Endodermal cell (in vitro differentiated cells): ENCODE data around the gene CCR1. TPM values are rescaled to one million over a fixed set of nuclear protein-coding genes. Genes with fewer than 3 reads are reported as not detected.

ENCODE experiments used
- total RNA-seq, 2 donors: library from RNA; stranded (reverse); fragmentation: NEBNext Ultra II Directional in 1 of 2; extraction: Animal tissue kit (Norgen Biotek cat#: 25700) in 1 of 2; gene quantifications; 2 replicates in 1 of 2; 3 replicates in 1 of 2; pipeline ENCODE4 v1.2.1, GENCODE V29; 2021

Gene CCR1
- total RNA-seq, 2 donors from 2014 or later = 0.11 TPM; not detected in 1

Other genes starting within 250 kb of the CCR1 start
- gene FYCO1, start 212.5 kb downstream of the CCR1 start, total RNA-seq = 10 to 100 TPM; 11.3 to 11.8 TPM
- gene XCR1, start 180.8 kb downstream of the CCR1 start, total RNA-seq = not detected
- gene CCR3, start 34.1 kb upstream of the CCR1 start, total RNA-seq = not detected
- gene CCR2, start 145.8 kb upstream of the CCR1 start, total RNA-seq = not detected
- not detected for gene CCR5, start 162.6 kb upstream of the CCR1 start, total RNA-seq
- not detected for gene CCRL2, start 198.9 kb upstream of the CCR1 start, total RNA-seq